GM12873 (cell line): Measurements from ENCODE around the gene NFATC2IP.

Experiments used
- CTCF ChIP-seq: IDR thresholded peaks from 2 replicates; pipeline ENCODE4 v1.5.1; 2012; ENCODE audit warnings: low read depth, mild to moderate bottlenecking, moderate library complexity, low read length, control low read depth; ENCODE audit not compliant: insufficient read depth; ENCODE audit errors: missing control alignments

The NFATC2IP gene

DNA sequence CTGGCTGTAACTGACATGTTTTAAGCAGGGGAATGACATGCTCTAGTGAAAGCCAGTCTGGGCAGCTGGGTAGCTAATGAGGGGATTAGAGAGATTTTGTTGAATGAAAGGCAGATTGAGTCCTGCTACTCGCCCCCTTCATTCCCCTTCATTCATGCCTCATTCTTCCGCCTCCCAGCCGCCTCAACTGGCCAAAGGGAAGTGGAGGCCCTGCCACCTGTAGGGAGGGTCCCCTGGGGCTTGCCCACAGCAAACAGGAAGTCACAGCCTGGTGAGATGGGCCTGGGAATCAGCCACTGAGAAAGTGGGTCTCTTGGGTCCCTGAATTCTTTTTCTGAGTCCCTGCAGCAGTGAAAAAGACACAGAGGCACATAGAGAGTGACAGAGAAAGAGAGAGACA lies 20.1 kb upstream of the NFATC2IP start:
- TF ChIP-seq CTCF, result no peak

GRCh38 chr16:28931801-28932225 lies 18.9 kb upstream of the NFATC2IP start, which contains the start of gene CD19:
TSS of gene CD19 (plus strand) at chr16:28931971. CDS start at chr16:28932001, 30 bp downstream.
- no peak for TF ChIP-seq CTCF

GRCh38 chr16:28932339-28933141 lies 18.2 kb upstream of the NFATC2IP start:
- no peak for TF ChIP-seq CTCF

- TF ChIP-seq CTCF, result no peak
Observed at GRCh38 chr16:28933171-28933570, 17.6 kb upstream of the NFATC2IP start.

GRCh38 chr16:28935346-28935745 lies 15.4 kb upstream of the NFATC2IP start:
- no peak for TF ChIP-seq CTCF

GRCh38 chr16:28935924-28936783 lies 14.6 kb upstream of the NFATC2IP start:
- no peak for TF ChIP-seq CTCF

DNA sequence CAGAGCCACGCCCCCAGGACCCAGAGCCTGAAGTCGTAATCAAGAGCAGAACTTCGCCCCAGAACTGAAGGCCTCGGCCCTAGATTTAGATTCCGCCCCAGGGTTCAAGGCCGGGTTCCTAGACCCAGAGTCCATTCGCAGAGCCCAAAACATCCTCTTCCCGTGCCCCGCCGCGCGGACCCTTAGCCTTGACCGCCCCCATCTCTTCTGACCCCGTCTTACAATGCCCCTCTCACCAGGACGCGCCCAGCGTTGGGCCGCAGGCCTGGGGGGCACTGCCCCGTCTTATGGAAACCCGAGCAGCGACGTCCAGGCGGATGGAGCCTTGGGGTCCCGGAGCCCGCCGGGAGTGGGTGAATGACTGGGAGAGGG lies 14.0 kb upstream of the NFATC2IP start:
- no peak for TF ChIP-seq CTCF
